GM18498 (cell line): ENCODE results near the gene HPN.
"Not testable (repeated sequence)": the region's sequence is repeated elsewhere in the genome, so short reads cannot be mapped to it uniquely, and the experiment has no call there.

ENCODE experiments used
- ATAC-seq: cut with Tn5 transposase; IDR thresholded peaks from one replicate; pipeline ENCODE4 v1.9.1; 2021; ENCODE audit warnings: mild to moderate bottlenecking, moderate library complexity; ENCODE audit not compliant: unreplicated experiment

HPN gene

DNA sequence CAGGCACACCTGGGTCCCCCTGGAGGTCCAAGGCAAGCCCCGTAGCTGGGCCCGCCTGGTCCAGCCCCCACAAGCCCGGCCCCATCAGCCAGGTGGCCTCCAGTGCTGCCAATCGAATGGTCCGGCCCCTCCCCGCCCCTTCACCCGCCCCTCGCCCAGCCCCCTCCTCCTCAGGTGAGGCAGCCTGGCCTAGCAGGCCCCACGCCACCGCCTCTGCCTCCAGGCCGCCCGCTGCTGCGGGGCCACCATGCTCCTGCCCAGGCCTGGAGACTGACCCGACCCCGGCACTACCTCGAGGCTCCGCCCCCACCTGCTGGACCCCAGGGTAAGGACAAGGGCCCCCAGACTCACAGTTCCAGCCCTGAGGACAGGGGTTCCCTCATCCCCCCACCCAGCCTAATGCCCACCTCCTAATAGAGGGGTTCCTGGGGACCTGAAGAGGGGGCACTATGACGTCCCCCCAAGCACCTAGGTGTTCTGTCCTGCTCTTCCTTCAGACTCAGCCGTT lies at the start of gene HPN:
Gene HPN, plus strand, starts transcription at position 174 of the 508 bp plus-strand sequence. CDS start 786 bp downstream, outside the sequence.
- no peak for ATAC-seq

DNA sequence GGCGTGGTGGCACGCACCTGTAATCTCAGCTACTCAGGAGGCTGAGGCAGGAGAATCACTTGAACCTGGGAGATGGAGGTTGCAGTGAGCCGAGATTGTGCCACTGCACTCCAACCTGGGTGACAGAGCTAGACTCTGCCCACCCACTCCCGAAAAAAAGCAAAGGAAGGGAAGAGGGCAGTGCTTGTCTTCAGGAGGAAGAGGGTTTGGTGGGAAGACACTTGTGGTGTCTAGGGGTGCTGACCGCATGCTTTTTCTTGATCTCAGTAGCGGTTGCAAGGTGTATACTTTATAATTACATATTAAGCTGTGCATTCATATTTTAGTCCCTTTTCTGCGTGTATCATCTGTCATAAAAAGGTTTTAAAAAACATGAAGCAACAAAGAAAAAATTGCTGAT lies 48.9 kb upstream of the HPN start:
- ATAC-seq: not testable (repeated sequence)

DNA sequence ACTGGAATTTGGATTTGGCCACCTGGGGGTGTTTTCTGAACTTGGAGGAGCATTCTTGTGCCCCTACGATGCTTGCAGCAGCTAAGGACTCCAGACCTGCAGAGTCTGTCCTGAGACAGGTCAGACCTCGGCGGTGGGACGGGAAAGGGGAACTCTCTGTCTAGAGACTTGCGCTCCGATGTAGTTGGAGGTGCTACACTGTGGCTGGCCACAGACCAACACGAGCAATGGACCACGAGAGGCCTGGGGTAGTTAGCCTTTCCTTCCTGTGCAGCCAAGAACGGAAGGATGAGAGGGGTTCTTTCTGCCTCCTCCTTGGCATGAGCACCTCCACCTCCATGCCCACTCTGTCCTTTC lies 47.3 kb upstream of the HPN start:
- ATAC-seq: no peak

DNA sequence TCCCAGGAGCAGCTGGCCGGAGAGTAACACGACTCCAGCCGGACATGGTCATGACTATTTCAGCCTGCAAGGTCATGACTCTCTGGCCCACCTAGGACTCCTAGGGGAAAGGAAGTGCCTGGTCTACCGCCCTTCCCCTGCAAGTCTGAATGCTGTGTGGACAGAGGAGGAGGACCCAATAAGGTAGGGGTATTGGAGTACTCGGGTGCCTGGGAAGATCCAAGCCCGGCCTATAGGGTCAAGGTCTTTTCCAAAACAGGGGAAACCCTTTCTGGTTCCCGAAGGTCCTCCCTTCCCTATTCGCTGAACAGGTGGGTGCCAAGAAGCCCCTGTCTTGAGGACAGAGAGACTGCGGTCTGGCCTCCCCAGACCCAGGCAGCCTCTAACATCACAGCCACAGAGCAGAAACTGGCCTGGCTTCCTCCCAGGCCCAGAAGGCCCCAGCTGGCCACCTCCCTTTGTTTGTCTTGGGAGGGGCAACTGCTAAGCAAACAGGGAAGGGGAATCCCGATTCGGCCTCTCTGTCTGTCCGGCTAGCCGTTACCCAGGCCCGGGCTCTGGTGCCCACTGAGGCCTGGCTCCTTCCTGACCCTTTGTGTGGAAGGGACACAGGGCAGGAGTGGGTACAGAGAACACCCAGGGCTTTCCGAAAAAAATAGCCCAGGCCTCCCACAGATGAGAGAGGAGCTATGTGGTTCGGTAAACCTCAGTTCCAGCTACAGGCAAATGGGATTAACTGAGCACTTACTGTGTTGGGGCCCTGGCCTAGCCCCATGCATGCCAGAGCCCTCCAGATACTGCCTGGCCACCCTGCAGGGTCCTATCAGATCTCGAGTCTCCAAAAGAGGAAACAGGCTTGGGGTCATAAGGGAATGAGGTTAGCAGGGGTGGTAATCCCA lies 46.6 kb upstream of the HPN start:
- no peak for ATAC-seq

DNA sequence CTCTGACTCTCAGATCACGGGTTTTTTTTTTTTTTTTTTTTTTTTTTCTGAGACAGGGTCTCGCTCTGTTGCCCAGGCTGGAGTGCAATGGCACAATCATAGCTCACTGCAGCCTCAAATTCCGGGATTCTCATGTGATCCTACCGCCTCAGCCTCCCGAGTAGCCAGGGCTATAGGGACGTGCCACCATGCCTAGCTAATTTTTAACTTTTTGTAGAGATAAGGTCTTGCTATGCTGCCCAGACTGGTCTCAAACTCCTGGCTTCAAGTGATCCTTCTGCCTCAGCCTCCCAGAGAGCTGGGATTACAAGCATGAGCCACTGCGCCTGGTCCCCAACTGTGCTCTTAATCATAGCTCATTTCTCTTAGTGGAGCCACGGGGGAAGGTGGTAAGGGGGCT lies 46.0 kb upstream of the HPN start:
- ATAC-seq: no peak

DNA sequence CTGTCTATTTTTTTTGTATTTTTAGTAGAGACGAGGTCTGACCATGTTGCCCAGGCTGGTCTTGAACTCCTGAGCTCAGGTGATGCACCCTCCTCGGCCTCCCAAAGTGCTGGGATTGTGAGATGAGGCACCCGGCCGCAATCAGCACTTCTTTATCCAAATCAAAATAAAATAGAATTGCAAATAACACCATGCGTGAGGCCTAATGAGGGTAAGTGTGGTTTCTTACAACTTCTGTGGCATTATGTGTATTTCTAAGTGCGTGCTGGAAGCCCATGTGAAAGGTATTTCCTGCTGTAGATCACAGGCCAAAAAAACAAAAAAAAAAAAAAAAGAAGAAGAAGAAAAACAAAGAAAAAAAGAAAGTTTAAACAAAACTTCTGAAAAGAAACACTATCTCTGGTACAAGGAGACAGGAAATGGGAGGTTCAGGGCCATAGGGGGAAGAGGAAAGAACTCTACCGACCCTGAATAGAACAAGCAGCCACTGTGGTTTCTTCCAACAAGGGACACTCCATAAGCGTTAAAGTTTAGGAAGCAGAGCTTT lies 44.4 kb upstream of the HPN start:
- ATAC-seq: no peak

DNA sequence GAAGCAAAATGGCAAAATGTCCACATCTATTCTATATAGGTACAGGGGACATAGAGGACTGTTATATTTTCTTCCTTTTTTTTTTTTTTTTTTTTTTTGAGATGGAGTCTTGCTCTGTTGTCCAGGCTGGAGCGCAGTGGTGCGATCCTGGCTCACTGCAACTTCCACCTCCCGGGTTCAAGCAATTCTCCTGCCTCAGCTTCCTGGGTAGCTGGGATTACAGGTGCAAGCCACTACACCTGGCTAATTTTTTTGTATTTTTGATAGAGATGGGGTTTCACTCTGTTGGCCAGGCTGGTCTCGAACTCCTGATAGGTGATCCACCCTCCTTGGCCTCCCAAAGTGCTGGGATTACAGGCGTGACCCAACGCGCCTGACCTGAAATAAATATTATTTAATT lies 43.3 kb upstream of the HPN start:
- ATAC-seq: not testable (repeated sequence)

DNA sequence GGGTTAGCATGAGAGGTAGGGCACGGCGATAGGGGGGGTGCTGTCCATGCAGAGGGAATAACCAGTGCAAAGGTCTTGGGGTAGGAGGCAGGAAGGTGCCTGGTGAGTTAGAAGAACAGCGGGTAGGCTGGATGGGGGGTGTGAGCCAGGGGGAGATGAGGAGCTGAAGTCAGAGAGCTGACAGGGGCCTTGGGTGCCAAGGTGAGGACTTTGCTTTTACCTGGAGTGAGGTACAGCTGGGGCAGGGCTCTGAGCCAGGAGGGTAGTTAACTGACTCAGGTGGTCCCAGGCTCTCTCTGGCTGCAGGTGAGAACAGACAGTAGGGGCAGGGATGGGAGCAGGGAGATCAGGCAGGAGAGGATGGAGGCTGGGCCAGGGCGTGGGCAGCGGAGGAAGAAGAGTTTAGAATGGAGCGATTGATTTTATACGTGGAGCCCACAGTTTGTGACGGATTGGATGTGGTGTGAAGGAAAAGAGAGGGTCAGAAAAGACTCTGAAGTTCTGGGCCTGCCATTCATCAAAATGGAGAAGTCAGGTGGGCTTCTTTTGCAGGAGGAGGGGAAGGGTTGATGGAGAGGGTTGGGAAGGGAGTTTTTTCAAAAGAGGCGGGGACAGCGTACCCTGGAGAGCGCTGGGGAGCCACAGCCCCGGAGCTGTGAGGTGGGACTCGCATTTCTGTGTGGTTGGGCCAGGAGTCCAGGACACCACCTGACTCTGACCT lies 42.6 kb upstream of the HPN start:
- ATAC-seq: no peak

DNA sequence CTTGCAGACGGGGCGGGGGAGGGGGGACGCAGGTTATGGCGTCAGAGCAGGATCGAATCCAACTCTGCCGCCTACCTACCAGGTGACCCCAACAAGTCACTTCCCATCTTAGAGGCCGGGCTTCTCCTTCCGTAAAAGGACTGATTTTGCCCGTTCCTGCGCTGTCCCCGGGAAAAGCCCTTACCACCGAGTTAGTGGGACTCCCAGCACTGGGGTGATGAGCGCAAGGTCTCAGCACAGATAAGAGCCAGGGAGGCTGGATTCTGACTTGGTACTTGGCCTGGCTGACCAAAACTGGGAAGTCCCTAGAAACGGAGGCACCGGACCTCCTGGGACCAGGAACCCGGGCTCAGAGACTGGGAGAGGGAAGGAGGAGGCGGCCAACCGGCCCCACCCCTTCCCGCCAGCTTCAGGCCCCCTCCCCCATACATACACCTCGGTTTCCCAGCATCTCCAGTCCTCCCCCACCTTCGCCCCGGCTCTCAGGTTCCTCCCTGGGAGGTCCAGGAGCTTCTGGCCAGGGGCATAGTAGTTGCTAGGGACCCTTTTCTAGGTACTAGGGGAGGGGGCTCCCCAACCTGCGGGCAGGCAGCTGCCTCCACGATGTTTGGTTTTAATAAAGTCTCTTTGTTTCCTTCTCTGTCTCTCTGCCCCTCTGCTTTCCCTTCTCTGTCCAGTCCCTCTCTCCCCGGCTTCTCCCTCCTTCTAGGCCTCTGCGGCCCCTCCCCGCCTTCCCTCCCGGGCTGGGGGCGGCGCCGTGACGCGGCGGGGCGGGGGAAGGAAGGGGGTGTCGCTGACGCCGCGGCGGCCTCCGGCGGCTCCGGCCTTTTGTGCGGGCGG lies 41.8 kb upstream of the HPN start, which contains the start of gene GRAMD1A:
Gene GRAMD1A, plus strand, starts transcription at position 826 of the 840 bp plus-strand sequence. CDS start 156 bp downstream, outside the sequence.
- peak; percentile 65 for ATAC-seq

DNA sequence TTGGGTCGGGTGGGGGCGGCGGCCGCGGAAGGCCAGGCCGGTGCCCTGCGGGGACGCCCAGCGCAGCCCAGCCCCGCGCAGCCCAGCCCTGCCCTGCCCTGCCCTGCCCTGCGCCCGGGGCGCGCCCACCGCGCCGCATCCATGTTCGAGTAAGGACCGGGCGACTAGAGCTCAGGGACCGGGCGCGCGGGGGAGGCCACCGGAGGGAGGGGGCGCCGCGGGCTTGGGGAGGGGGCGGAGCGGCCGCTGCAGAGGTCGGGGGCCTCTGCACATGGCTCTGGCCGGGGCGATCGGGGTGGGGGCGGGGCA lies 41.2 kb upstream of the HPN start:
- no peak for ATAC-seq

DNA sequence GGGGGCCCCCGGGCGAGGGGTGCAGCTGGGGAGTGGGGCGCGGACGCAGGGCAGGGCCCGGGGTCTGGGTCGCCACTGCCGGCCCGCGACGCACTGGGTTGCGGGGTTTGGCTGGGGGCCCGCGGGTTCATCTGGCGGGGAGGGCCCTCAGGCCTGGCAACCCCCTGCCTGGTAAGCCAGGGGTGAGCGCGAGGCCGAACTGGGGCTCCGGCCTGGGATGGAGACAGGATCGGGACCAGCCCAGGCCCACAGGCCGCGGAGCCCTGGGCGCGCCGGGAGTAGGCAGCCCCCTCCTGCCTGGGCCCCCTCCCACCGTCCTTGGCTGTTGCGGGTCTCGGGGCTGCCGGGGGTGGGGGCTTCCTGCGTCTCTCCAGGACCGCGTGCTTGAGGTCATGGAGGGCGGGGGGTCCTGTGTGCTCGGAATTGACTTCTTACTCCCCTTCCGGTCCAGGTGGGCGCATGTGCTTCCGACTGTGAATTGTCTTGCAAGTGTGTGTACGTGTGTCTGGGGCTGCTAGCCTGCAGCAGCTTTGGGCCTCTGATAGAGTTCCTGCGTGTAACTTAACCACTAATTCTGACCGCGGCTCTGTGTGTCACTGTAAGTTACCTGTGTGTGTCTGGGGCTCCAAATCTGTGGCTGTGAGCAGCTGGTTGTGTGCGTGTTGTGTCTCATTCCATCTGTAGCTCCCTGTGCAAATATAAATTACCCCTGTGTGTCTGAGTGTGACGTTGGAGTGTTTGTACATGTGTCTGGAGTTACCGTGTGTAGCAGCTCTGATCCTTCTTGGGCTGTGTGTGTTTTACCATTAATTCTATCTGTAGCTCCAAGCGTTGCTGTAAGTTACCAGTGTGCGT lies 40.6 kb upstream of the HPN start:
- ATAC-seq: no peak

DNA sequence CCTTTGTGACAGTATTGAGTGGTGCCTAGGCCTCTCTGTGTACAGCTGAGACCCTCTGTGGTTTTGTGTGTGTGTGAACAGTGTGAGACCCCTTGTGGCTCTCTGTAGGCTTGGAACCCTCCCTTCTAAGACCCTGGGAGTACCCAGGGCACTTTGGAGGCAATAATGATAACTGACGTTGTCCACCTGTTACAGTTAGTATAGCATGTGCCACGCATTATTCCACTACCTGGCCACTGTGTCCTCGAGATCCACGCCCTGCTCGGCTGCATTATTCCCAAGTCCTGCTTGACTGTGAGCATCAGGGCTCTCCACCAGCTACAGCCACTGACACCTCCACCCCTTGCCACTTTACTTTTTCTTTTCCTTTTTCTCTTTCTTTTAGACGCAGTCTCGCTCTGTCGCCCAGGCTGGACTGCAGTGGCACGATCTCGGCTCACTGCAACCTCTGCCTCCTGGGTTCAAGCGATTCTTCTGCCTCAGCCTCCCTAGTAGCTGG lies 39.4 kb upstream of the HPN start:
- no peak for ATAC-seq

DNA sequence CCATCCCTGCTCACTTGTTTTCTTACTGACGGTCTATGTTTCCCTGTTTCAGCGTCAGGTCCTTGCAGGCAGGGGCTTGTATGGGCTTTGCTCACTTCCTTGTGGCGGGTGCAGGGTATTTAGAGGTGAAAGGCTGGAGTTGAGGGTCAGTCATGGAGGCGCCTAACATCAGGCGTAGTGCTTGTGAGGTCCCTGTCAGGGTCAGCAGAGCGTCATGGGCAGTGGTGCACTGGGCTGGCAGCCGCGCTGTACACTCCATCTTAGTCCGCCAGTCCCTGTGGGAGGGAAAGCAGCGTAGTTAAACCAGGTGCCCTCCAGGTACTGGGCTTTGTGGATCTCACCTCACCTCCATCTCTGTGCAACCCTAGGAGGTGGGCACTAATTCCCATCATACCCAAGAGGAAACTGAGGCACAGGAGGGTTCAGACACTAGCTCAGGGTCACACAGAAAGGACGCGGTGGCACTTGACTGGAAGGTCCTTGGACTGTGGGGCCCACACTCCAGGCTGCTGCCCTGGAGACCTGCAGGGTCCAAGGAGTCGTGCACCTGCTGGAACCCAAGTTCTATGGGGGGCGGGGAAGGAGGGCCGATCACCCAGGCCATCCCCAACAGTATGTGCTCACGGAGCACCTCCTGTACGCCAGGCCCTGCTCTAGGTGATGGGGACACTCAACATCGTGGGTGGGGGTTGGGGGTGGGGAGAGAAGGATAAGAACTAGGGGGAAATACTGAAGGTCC lies 36.8 kb upstream of the HPN start:
- no peak for ATAC-seq

DNA sequence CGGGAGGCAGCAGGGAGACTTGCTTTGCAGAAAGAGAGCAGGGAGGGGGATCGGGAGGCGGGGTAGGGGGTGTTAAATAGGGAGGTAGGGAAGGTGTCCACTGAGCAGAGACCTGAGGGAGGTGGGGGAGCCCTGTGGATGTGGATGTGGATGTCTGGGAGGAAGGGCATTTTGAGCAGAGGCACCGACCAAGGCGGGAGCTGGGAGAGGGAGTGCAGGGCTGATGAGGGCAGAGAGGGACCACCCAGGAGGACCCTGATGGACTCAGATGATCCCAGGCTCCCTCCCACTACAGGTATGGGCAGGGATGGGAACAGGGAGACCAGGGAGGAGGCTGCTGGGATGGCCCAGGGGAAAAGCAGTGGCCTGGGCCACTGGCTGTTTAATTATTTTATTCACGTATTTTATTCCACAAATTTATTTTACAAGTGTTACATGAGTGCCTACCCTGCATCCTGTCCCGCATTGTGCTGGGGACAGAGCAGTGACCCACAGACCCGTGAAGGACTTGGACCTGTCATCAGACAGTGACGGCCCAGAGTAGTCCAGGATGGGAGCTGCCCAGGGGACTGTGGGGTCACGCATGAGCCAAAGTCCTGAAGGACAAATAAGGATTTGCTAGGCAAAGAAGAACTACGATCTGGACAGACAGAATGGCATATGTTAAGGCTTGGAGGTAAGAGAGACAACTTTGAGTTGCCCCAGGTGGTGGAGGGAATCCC lies 36.1 kb upstream of the HPN start:
- ATAC-seq: no peak

DNA sequence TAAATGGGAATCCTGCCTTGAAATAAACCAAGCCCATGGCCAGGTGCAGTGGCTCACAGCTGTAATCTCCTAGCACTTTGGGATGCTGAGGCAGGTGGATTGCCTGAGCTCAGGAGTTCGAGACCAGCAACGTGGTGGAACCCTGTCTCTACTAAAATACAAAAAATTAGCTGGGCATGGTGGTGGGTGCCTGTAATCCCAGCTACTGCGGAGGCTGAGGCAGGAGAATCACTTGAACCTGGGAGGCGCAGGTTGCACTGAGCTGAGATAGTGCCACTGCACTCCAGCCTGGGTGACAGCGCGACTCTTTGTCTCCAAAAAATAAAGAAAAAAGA lies 35.5 kb upstream of the HPN start:
- not testable (repeated sequence) for ATAC-seq

DNA sequence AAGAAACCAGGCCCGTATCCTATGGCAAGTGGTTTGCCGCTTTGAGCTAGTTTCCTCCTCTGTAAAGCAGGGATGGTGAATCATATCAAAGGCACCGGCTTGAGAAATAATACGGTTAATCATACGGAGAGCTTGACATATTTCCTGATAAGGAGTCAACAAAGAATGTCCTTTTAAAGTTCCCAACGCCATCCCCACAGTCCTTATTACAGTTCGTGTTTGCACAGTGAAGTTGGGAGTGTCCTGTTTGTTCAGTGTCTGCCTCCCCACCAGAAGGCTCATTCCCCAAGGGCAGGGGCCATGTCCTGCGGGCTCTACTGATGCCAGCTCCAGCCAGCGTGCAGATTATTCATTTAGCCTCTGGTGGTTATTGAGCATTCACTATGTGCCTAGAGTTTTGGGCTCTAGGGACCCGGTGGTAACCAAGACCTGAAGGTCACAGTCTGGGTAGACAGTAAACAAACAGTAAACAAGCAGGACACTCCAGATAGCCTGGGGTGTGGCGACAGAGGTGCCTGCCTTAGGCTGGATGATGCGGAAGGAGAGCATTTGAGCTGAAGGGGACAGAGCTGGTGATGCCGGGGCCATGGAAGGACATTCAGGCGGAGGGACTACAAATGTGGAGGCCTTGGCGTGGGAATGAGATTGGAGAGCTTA lies 35.1 kb upstream of the HPN start:
- no peak for ATAC-seq

DNA sequence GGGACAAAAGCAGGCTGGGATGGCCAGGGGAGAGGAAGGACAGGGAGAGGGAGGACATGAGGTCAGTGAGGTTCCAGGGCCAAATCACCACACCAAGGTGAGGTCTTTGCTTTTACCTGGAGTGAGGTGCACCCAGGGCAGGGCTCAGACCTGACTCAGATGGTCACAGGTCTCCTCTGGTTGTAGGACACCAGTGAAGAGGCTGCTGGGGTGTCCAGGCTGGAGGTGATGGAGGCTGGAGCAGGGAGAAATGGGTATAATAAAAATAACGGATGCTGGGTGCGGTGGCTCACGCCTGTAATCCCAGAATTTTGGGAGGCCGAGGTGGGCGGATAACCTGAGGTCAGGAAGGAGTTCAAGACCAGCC lies 34.5 kb upstream of the HPN start:
- ATAC-seq: no peak

DNA sequence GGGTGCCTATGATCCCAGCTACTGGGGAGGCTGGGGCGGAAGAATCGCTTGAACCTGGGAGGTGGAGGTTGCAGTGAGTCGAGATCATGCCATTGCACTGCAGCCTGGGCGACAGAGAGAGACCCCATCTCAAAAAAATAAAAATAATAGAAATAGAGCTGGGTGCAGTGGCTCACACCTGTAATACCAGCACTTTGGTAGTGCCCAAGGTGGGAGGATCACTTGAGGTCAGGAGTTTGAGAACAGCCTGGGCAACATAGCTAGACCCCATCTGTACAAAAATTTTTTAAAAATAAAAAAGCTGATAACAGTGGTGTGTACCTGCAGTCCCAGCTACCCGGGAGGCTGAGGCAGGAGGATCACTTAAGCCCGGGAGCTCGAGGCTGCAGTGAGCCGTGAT lies 34.1 kb upstream of the HPN start:
- not testable (repeated sequence) for ATAC-seq
